ENCODE data around the gene FYCO1.
"Not testable (repeated sequence)": the region's sequence is repeated elsewhere in the genome, so short reads cannot be mapped to it uniquely, and the experiment has no call there.

FYCO1 gene

DNA sequence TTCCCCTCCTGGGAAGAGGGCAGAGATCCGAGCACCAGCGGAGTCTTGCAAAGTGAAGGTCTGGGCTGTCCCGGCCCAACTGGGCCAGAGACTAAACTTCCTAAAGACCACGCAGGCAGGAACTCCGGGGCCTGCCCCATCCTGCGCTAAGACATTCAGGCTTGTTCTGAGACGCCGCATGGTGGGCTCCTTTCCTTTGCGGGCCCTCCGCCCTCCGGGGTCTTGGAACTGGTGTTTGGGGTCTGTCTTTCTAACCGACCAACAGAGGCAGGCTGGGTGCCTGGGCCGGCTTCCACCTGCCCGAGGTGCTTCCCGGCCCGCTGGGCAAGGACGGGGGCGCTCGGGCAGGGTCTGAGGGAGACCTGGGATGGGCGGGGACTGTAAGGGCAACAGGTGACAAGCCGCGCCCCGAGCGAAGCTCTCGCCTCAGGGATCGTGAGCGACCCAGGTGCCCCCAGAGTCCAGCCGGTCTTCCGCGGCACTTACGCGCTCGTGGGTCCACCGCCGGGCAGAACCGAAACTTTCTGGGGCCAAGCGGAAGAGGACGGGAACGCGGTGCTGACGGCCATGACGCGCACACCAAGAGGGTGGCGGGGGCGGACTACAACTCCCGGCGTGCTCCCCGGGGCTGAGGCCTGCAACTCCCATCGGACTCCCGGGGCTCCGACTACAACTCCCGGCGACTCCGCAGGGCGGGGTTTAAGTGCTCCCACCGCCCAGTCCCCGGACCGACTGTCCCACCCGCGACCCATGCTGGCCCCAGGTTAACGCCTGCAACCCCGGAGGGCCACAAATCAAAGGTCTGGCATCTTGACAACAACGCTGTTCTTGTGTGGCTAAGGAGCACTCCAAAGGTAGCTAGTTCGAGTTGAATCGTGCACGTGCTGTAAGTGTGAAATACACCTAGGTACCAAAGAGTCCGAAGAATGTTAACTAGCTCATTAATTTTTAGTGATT is at the start of gene FYCO1:
Gene FYCO1, minus strand, starts transcription at position 589 of the 957 bp plus-strand sequence. CDS start 10,914 bp downstream, outside the sequence.
- peaks cover 5% of the 10 kb centered on the region for H3K36me3 Mint-ChIP-seq

GRCh38 chr3:46038916-46039315 is 43.3 kb upstream of the FYCO1 start:
- Mint-ChIP-seq H3K4me1 (no peaks in the 10 kb centered on the region), H3K9me3 (peaks cover 6% of the 10 kb centered on the region), H3K27ac (no peak overlapping the region), H3K27me3 (peaks cover 25% of the 10 kb centered on the region), H3K4me3 (no peak overlapping the region), H3K36me3 (peaks cover 7% of the 10 kb centered on the region)
- ATAC-seq = no peak

More for the DNA sequence above, at the start of gene FYCO1:
- H3K4me1 Mint-ChIP-seq = peaks cover 46% of the 10 kb centered on the region
- peaks cover 8% of the 10 kb centered on the region for H3K27me3 Mint-ChIP-seq
- H3K27ac Mint-ChIP-seq = peak within 1 kb of the TSS; percentile 90
- peak; percentile 97 for ATAC-seq
- H3K4me3 Mint-ChIP-seq = peak within 1 kb of the TSS; percentile 90
- H3K9me3 Mint-ChIP-seq = no peaks in the 10 kb centered on the region

DNA sequence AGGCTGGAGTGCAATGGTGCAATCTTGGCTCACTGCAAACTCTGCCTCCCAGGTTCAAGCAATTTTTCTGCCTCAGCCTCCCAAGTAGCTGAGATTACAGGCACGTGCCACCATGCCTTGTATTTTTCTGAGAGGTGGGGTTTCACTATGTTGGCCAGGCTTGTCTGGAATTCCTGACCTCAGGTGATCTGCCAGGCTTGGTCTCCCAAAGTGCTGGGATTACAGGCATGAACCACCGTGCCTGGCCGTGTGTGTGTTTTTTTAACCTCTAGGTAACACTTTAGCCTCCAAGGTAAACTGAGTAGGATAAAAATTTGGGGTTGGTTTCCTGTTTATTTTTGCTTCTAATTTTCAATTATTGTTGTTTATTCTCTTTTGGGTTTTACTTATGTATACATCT is 42.4 kb upstream of the FYCO1 start:
- peaks cover 25% of the 10 kb centered on the region for H3K27me3 Mint-ChIP-seq

GRCh38 chr3:46036191-46036590 is 40.6 kb upstream of the FYCO1 start:
- Mint-ChIP-seq H3K27ac (no peak overlapping the region), H3K36me3 (no peaks in the 10 kb centered on the region), H3K9me3 (no peaks in the 10 kb centered on the region), H3K27me3 (peaks cover 11% of the 10 kb centered on the region), H3K4me3 (no peak overlapping the region), H3K4me1 (no peaks in the 10 kb centered on the region)
- ATAC-seq = no peak

More for the DNA sequence above, 42.4 kb upstream of the FYCO1 start:
- not testable (repeated sequence) for H3K4me1 Mint-ChIP-seq, H3K9me3 Mint-ChIP-seq, ATAC-seq, H3K27ac Mint-ChIP-seq, H3K4me3 Mint-ChIP-seq, H3K36me3 Mint-ChIP-seq

DNA sequence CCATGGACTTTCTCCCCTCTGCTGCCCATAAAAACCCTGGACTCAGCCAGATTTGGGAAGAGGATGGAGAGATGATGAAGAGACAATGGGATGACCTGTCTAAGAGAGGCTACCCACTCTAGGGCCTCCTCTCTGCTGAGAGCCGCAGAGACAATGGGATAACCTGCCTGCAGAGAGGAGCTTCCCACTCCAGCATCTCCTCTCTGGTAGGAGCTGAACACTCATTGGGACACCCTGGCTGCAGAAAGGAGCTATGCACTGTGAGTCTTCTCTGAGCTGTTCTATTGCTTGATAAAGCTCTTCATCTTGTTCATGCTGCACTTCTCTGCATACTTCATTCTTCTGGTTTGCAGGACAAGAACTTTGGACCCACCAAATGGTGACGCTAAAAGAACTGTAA is 36.1 kb upstream of the FYCO1 start:
- peaks cover 17% of the 10 kb centered on the region for H3K4me1 Mint-ChIP-seq
- no peak overlapping the region for H3K4me3 Mint-ChIP-seq
- H3K27ac Mint-ChIP-seq = no peak overlapping the region
- peaks cover 11% of the 10 kb centered on the region for H3K9me3 Mint-ChIP-seq
- H3K36me3 Mint-ChIP-seq = peaks cover 11% of the 10 kb centered on the region
- peaks cover under 1% of the 10 kb centered on the region for H3K27me3 Mint-ChIP-seq
- ATAC-seq = no peak

GRCh38 chr3:46031269-46031668 is 35.6 kb upstream of the FYCO1 start:
- H3K36me3 Mint-ChIP-seq = peaks cover 11% of the 10 kb centered on the region
- peaks cover 17% of the 10 kb centered on the region for H3K4me1 Mint-ChIP-seq
- H3K27ac Mint-ChIP-seq = no peak overlapping the region
- peaks cover 11% of the 10 kb centered on the region for H3K9me3 Mint-ChIP-seq
- H3K27me3 Mint-ChIP-seq = no peaks in the 10 kb centered on the region
- ATAC-seq = peak; percentile 8
- no peak overlapping the region for H3K4me3 Mint-ChIP-seq

DNA sequence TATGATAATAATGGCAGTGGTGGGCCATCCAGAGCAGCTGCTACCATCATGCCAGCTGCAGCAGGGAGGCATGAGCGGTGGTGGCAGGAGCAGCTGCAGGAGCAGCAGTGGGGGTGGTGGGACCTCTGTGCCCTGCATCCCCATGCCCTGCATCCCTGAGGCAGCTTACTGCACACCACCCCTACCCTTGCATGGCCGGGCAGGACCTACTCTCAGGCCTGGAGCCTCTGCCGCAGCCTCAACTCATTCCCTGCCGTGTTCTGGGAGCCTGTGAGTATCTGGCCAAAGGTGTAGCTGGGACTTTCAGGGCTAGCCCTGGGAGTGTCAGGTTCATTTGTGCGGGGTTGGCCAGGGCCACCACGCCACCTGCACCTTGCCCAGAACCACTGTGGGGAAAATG is 35.0 kb upstream of the FYCO1 start:
- no peak for ATAC-seq
- Mint-ChIP-seq H3K4me3 (no peak overlapping the region), H3K27me3 (no peaks in the 10 kb centered on the region)

GRCh38 chr3:46029953-46030543 is 34.4 kb upstream of the FYCO1 start:
- ATAC-seq = peak; percentile 72
- peaks cover 11% of the 10 kb centered on the region for H3K36me3 Mint-ChIP-seq
- H3K4me3 Mint-ChIP-seq = peak overlapping the region; percentile 41
- peaks cover 11% of the 10 kb centered on the region for H3K9me3 Mint-ChIP-seq
- H3K4me1 Mint-ChIP-seq = peaks cover 17% of the 10 kb centered on the region
- no peaks in the 10 kb centered on the region for H3K27me3 Mint-ChIP-seq
- peak overlapping the region; percentile 74 for H3K27ac Mint-ChIP-seq

More for the DNA sequence above, 35.0 kb upstream of the FYCO1 start:
- Mint-ChIP-seq H3K27ac (no peak overlapping the region), H3K9me3 (peaks cover 11% of the 10 kb centered on the region), H3K36me3 (peaks cover 11% of the 10 kb centered on the region), H3K4me1 (peaks cover 17% of the 10 kb centered on the region)

DNA sequence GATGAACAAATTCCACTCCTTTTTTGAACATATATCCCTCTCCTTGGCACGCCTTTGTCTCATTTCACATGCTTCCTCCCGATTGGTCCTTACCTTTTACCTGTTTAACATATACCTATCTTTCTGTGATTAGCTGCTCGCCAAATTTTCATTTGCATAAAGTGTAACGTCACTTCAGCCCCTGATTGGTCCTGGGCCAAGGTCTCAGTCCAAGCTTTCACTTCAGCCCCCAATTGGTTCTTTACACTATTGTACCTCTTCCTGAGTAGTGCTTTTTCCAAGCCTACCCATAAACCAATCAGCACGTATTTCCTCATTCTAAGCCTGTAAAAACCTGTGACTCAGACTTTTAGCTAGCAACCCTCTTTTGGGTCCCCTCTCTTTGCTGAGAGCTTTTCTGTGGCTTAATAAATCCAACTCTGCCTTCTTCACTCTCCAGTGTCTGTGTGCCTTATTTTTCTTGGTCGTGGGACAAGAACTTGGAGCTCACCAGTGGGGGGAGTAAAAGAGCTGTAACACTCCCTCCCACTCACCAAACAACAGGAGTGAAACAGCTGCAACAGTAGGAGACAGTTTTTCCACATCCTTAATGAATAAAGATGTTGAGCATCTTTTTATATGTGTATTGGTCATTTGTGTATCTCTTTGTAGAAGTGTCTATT is 32.2 kb upstream of the FYCO1 start:
- peaks cover 11% of the 10 kb centered on the region for H3K9me3 Mint-ChIP-seq
- no peak overlapping the region for H3K4me3 Mint-ChIP-seq
- no peaks in the 10 kb centered on the region for H3K27me3 Mint-ChIP-seq
- H3K27ac Mint-ChIP-seq = no peak overlapping the region
- peaks cover 11% of the 10 kb centered on the region for H3K36me3 Mint-ChIP-seq
- peaks cover 17% of the 10 kb centered on the region for H3K4me1 Mint-ChIP-seq
- no peak for ATAC-seq

DNA sequence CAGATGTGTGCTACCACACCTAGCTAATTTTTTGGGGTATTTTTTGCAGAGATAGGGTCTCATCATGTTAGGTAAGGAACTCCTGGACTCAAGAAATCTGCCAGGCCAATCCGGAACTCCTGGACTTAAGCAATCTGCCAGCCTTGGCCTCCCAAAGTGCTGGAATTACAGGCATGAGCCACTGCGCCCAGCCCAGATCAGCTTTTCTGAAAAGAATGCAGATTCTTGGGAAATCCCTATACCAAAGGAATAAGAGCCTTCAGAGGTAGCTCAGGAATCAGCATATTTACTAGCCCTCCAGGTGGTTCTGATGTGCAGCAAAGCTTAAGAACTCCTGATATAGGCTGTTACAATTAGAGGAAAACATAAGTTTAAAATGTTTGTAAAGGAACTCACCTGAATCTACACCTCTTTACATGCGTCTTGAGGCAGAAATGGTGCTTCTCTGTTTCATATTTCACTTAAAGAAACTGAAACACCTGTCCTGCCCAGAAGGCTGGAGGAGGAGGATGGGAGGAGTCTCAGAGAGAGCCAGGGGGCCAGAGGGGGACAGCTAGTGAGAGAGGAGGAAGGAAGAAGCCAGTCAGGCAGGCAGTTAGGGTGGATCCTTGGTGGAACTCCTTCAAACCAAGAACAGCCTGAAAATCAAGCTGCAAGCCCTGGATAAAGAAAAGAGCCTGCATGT is 31.5 kb upstream of the FYCO1 start, which contains the start of gene XCR1:
Gene XCR1, minus strand, starts transcription at position 463 of the 685 bp plus-strand sequence. CDS start 5,536 bp downstream, outside the sequence.
- Mint-ChIP-seq H3K27ac (no peak within 1 kb of the TSS), H3K4me1 (peaks cover 17% of the 10 kb centered on the region), H3K36me3 (peaks cover 11% of the 10 kb centered on the region), H3K27me3 (no peaks in the 10 kb centered on the region), H3K9me3 (peaks cover 11% of the 10 kb centered on the region), H3K4me3 (no peak within 1 kb of the TSS)
- ATAC-seq = no peak

DNA sequence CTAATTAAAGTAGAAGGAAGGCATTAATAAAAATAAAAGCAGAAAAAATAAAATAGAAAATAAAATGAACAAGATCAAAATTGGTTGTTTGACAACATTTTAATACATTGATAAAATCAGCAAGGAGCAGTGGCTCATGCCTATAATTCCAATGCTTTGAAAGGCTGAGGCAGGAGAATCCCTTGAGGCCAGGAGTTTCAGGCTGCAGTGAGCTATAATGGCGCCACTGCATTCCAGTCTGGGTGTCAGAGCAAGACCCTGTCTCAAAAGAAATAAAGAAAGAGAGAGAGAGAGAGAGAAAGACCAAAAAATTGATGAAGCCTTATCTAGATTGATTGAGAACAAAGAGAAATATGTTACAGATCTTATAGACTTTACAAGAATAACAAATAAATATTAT is 29.5 kb upstream of the FYCO1 start:
- H3K36me3 Mint-ChIP-seq = peaks cover 11% of the 10 kb centered on the region
- peaks cover 11% of the 10 kb centered on the region for H3K27me3 Mint-ChIP-seq
- ATAC-seq = no peak
- H3K27ac Mint-ChIP-seq = no peak overlapping the region
- peaks cover 11% of the 10 kb centered on the region for H3K9me3 Mint-ChIP-seq
- peaks cover 11% of the 10 kb centered on the region for H3K4me1 Mint-ChIP-seq
- no peak overlapping the region for H3K4me3 Mint-ChIP-seq

- H3K27me3 Mint-ChIP-seq = peaks cover 11% of the 10 kb centered on the region
- no peak for ATAC-seq
- H3K4me3 Mint-ChIP-seq = no peak overlapping the region
- H3K4me1 Mint-ChIP-seq = peaks cover 1% of the 10 kb centered on the region
- peaks cover 11% of the 10 kb centered on the region for H3K36me3 Mint-ChIP-seq
- H3K9me3 Mint-ChIP-seq = peaks cover 11% of the 10 kb centered on the region
- no peak overlapping the region for H3K27ac Mint-ChIP-seq
Observed at GRCh38 chr3:46024131-46024530, 28.5 kb upstream of the FYCO1 start.

DNA sequence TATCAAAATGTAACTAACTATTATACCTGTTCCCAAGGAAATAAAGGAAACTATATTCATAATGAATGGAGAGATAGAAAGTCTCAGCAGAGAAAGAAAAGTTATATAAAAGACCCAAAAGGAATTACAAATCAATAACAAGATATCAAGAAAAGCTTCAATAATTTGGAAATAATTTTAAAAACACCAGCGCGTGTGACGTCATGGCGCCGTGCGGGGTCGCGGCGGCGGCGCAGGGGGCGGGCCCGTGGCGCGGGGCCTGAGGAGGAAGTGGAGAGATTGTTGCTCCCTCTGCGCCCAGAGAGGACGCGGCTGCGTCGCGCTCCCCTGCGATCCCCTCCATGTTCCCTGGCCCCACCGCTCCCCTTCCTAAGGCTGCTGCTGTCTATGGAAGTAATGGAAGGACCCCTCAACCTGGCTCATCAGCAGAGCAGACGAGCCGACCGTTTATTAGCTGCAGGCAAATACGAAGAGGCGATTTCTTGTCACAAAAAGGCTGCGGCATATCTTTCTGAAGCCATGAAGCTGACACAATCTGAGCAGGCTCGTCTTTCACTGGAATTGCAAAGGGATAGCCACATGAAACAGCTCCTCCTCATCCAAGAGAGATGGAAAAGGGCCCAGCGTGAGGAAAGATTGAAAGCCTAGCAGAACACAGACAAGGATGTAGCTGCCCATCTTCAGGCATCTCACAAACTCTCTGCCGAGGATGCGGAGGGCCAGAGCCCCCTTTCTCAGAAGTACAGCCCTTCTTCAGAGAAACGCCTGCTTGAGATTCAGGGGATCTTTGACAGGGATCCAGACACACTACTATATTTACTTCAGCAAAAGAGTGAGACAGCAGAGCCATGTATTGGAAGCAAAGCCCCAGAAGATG is 27.5 kb upstream of the FYCO1 start:
- peaks cover 11% of the 10 kb centered on the region for H3K27me3 Mint-ChIP-seq
- H3K4me1 Mint-ChIP-seq = no peaks in the 10 kb centered on the region
- H3K36me3 Mint-ChIP-seq = peaks cover 5% of the 10 kb centered on the region
- H3K4me3 Mint-ChIP-seq = no peak overlapping the region
- no peak overlapping the region for H3K27ac Mint-ChIP-seq
- ATAC-seq = no peak
- H3K9me3 Mint-ChIP-seq = peaks cover 9% of the 10 kb centered on the region

DNA sequence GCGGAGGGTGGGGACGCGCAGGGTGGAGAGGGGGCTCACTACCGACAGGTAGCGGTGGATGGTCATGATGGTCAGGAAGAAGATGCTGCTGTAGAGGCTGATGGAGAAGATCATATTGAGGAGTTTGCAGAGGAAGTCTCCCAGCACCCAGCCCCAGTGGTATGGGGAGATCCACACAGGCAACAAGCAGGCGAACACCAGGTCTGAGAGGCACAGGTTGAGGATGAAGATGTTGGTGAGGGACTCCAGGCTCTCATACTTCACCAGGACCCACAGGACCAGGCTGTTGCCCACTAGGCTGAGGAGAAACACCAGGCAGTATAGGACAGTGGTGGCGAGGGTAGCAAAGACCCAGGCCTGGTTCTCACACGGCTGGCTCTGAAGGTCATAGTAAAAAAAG is 25.9 kb upstream of the FYCO1 start:
- no peaks in the 10 kb centered on the region for H3K9me3 Mint-ChIP-seq
- no peaks in the 10 kb centered on the region for H3K36me3 Mint-ChIP-seq
- ATAC-seq = peak; percentile 32
- H3K27me3 Mint-ChIP-seq = peaks cover 11% of the 10 kb centered on the region
- no peaks in the 10 kb centered on the region for H3K4me1 Mint-ChIP-seq
- H3K27ac Mint-ChIP-seq = no peak overlapping the region
- no peak overlapping the region for H3K4me3 Mint-ChIP-seq

Data from stimulated activated memory B cell treated with anti-CD40 and anti-IgM and Interleukin-4, amounts not matched to agents 10 μg/mL and 1 μg/mL and 100 μg/mL, for 72 hours (primary cell).